Measurements from ENCODE around the gene CACNA2D4.

The CACNA2D4 gene

DNA sequence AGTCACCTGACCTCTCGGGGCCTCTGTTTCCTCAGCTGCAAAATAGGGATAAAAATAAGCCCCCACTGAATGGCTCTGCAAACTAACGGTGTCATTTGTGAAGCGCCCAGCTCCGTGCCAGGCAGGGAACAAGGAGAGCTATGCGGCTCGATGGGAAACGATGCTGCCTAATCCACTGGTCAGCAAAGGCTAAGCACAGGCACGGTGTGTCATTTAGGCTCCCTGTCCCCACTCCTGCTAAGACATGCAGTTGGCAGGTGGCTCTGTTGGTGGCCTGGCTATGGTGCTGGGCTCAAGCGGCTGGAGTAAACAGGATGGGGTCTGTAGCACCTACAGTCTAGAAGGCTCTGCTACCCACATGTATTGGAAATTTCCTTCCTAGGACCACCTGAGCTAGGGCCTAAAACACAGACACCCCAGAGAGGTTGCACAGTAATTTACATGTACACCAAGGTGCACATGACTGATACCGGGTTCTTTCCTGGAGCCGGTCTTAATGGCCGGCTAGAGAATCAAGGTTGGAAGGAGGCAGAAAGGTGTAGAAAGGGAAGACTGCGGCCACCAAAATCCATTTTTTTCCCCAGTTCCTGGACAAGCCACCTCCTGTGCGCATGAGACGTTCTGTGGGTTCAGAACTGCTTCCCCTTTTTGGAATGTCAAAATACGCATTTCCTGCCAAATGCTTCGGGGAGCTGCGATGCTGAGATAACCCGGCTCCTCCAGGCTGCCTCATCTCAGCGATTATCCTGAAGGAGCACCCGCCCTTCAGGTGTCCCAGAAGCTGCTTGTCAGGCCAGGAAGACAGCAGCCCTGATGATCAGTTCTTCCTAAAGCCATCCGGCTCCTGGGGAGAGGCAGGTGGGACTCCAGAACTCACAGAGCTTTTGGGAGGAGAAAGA is 1.0 kb downstream of the CACNA2D4 start:
- no peak for DNase-seq

DNA sequence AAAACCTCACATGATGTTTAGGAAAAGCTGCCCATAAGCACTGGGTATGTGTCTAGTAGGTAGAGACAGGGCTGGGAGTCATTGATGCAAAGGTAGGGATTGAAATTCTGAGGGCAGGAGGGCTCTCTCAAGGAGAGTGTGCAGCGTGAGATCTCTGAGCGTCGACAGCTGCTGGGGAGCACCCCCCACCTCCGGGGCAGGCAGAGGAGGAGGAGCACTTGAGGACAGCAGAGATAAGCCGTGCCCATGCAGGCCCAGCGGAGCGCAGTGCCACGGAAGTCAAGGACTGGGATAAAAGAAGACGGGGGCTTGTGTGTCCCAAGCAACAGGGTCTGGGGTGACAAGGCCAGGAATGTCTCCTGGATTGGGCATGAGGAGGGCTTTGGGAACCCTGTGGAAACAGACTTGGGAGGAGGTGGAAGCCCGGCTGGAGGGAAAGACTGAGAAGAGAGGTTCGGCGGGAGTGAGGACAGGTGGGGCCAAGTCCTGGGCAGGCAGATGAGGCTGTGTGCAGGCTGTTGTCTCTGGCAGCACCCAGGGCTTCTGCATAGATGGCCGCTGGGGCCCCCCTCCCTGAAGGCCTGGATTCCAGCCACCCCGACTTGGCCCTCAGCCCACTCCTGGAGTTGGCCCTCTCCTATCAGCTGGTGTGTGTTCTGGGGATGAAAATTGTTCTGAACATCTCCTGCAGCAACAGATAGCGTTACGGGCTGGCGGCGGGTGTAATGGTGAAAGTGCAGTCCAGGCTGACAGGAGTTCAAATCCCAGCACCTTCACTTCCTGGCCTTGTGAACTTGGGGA is 1.9 kb downstream of the CACNA2D4 start:
- DNase-seq = no peak

DNA sequence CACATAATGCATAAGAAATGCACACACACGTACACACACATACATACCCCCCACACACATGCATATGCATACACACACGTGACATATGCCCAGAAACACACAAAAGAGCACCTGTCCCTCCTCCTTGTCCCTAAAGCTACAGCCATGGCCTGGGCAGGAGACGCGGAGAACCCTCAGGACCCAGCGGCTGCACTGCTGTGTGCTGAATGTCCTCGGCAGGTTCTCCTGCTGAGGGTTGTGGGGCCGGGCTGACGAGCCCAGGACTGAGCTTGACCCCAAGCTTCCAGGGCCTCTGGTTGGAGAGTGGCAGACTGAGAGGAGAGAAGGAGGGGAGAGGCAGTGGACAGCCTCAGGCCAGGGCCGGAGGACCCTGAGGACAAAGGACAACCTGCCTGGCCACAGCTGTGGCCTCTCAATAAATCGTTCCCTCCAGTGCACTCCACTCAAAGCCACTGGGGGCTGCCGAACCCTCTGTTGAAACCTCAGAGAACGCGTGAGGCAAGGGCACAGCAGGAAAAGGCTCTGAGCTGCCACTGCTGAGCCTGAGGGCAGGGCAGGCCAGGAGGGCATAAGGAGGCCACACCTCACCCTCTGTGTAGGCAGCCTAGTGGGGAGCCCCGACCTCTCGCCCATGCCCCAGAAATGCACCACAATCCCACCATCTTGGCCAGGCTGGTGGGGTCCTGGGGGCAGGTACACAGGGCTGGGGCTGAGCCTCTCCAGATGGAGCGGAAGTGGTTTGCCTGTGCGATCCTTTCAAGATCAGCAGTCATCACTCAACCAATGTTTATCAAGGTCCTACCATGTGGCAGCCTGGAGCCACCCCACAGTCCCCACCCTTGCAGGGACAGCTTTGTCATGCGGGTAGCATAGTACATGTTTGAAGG is 3.1 kb downstream of the CACNA2D4 start:
- peak; percentile 50 for DNase-seq

DNA sequence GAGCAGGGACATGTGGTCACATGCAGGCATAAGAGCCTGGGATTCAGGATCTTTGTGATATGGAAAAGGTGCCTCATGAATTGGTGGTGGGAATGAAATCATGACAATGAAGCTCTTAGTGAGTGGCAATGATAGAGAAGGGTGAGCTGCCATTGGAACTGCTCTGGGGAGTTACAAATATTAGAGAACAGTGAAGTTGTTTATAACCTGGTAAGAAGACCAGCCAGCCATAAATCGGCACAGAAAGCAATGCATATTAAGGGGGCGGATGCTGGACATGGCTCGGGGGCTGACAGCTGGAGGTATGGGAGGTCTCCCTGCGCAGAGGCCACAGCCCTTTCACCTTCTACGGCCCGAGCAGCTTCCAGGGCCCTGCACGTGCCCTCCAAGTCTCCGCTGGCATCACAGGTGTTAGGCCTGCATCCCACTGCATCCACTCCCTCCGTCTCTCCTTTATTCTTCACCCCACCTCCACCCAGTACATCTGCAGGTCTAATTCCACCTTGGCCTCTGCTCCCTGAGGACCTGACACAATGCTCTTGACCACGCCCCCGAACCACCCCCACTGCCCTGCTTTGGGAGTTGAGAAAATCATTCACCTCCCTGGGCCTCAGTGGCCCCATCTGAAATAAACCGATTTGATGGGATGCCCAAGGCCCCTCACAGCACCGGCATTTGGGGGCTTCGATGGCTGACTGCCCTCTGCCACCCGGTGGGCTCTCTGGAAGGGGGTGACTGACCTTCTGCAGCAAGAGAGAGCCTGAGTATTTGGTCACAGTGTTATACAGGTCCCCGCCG is 4.1 kb downstream of the CACNA2D4 start:
- DNase-seq = no peak

DNA sequence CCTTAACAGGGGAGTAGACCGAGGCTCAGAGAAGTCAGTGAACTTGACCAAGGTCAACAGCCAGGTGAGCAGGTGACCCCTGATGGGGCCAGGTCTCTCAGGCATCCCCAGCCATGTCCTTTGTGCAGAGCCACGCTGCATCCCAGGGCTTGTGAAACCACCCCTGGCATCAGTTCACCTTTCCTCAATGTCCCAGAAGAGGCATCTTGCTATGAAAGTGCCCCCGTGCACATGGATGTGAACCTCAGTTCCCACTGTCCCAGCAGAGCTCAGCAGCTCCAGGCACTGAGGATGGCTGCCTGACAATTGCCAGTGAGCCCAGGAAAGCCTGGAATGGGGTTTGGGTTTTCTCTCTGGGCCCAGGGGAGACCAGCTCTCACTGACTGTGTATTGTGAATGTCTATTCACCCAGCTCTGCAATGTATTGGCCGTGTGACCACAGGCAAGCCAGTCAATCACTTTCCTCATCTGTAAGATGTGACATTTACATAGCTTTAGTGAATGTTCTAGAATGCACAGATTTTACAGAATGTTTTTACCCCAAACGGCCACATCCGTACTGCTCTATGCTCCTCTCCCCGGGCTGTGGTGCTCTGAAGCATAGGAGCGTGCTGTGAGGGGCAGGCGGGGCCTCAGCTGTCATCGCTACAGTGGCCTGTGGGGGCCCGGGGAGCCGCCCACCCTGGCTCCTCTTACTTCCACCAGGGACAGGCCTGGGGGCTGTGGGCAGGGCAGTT is 4.9 kb downstream of the CACNA2D4 start:
- no peak for DNase-seq

DNA sequence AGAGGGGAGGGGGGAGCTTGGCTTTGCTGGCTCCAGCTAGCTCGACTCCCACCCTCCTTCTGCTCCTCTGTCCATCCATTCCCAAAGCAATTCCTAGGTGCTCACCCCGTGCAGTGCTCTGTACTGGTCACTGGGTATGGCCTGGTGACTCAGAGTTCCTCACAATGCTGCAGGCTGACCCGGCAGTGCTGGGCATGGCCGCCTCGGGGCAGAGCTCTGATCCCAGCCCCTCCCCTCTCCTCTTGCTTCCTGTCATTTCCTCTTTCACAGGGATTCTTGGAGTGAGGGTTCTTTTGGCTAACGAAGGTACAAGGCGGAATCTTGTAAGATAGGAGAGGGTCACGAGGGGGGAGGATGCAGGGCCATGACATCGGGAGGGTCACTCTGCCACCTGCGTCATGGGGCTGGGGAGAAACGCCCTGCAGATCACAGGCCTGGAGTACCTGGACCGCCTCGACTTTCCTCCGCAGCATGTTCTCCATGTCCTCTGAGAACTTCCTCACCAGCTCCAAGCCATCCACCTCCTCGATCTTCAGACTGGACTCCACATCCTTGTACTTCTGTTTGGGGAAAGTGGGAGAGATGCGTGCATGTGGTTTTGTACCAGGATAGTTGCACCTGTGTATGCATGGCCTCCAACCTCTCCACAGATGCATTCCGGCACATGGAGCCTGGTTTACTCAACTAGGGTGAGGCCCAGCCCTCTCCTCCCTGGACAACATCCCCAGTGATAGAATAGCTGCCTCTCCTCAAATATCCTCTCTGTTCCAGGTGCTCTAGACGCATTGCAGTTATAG is 5.7 kb downstream of the CACNA2D4 start:
- no peak for DNase-seq

DNA sequence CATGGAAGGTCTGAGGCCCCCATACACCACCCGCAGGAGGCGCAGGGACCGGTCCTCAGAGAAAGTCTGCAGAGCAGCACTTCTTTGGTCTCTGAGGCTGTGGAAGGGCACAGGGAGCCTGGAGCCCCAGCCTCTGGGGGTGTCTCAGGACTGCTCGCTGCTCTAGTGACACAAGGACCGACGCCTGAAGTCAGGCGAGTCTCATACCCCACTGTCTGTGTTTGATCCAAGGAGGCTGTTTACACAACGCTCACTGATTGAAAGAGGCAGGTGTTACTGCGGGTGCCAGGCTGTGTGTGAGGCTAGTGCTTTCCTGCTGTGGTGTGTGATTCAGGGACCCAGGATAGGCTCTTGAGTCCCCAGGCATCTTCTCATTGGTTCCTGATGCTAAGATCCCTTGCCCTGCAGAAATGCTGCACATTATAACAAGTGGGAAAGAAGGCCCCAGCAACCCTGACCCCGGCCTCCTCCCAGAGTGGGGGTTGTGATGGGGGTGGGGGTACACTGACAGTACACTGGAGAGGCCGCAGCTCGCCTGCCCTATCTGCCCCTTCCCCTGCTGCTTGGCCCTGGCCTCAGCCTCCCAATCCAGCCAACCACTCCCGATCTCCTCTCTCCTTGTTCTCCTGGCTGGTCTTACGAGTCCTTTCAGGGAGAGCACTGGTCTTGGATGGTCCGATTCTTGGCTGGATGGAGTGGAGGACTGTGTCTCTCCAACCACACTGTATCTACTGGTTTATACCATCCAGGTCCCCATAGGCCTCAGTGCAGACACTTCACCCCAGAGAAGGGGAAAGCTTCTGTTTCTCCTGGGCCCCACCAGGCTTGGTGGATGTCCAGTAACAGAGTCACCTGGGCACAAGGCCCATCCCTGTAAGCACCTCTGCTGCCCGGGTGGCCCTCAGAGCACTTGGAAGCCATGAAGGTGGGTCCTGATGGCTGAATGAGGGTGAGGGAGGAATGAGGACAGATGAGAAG is 6.6 kb downstream of the CACNA2D4 start:
- no peak for DNase-seq

DNA sequence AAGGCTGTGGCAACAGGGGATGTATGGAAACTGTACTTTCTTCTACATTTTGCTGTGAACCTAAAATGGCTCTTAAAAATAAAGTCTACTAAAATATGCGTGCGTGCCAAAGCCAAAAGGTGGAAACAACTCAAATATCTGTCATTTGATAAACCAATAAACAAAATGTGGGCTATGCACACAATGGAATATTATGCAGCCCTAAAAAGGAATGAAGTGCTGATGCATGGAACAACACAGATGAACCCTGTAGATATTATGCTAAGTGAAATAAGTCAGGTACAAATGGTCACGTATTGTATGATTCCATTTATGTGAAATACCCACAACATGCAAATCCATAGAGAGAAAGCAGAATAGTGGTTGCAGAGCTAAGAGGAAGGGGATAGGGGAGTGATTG is 8.0 kb downstream of the CACNA2D4 start:
- no peak for DNase-seq

DNA sequence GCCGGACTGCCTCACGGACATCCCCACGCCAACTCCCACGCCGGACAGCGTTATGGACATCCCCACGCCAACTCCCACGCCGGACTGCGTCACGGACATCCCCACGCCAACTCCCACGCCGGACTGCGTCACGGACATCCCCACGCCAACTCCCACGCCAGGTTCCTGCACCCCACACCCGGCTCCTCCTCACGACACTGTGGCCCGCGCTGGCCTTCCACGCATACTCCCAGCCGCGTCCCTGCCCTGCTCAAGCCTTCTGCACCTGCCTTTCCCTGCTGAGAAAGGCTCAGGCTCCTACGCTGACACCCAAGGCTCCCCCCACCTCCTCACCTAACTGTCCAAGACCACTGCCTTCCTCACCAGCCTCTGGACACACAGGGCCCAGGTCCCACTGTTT is 9.7 kb downstream of the CACNA2D4 start:
- DNase-seq = no peak

DNA sequence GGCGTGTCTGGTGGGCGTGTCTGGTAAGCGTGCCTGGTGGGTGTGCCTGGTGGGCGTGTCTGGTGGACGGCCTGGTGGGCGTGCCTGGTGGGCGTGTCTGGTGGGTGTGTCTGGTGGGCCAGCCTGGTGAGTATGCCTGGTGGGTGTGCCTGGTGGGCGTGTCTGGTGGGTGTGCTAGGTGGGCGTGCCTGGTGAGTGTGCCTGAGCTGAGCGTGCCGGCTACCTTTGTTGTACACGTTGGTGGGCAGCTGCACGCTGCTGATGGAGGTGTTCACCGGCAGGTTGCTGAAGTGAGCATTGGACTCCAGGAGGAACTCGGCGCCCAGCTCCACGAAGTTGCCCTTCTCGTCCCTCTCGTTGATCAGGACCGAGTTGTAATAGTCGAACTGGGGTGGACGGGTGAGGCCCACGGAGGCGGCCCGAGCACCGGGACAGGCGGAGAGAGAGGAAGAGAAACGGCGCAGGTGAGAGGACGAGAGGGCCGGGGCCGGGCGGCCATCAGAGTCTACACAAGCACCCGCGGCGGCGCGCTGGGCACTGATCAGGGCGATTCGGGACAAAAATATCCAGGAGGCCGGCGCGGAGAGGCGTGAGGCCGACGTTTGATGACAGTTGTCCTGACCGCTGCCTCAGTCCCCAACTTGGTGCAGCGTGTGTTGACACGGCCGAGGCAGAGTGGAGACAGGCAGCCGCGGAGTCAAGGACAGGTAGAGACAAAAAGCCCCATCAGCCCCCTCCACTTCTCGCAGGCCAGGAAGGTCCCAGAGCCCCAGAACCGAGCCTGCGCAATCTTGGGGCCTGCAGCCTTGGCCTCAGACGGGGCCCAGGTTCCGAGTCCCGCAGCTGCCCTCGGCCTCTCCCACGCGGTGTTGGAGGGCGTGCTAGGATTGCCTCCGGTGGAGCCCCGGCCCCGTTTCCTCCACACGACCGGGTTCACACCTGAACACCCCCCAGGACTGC is 10.5 kb downstream of the CACNA2D4 start:
- peak; percentile 22 for DNase-seq

DNA sequence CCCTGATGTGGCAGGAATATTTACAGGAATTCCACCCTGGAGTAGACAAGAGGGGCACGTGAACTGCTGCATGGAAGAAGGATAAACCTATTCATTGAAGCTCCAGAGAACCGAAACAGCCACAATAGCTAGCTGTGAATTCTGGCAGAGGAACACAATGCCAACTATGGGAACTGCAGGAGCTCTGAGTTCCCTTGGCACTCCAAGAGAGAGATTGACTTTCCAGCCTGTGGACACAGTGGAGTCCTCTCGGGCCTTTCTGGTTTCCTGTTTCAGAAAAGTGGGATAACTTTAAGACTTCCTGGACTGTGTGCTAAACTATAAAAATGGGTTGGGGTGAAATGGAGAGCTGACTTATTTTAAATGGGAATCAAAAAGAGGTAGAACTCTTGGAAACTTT is 11.9 kb downstream of the CACNA2D4 start:
- DNase-seq = no peak

DNA sequence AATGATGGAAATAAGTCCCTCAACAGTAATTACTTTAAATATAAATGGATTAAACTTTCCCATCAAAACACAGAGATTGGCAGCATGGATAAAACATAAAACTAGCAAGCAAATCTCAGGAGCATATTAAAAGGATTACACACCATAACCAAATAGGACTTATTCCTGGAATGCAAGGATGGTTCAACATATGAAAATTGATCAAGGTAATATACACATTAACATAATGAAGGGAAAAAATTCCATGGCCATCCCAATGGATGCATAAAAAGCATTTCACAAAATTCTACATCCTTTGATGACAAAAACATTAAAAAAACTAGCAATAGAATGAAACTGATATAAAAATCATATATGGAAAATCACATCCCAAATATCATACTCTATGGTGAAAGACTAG is 13.6 kb downstream of the CACNA2D4 start:
- DNase-seq = no peak

DNA sequence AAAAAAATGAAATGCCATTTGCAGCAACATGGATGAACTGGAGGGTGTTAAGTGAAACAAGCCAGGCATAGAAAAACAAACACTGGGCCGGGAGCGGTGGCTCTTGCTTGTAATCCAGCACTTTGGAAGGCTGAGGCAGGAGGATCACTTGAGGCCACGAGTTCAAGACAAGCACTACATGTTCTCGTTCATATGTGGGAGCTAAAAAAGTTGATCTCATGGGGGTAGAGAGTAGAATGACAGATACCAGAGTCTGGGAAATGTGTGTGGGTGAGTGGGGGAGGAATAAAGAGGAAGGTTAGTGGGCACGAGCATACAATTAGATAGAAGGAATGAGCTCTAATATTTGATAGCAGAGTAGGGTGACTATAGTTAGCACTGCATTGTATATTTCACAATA is 21.5 kb downstream of the CACNA2D4 start:
- DNase-seq = no peak

DNA sequence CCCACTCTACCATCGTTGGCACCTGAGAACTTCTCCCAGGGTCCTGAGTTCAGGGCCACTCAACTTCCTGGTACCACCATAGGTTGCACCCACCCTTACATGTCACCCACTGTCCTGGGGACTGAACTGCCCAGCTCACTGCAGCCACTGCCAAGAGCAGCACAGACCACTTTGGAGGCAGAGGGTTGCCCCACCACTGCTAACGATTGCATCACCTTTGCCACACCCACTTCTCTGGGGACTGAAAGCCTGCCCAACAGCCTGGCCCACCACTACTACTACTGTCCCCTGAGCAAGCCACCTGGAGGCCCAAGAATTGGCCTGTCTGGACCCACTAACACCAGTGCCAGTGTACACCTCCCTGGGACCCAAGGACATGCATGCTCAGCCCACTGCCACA is 27.6 kb downstream of the CACNA2D4 start:
- DNase-seq = no peak

DNA sequence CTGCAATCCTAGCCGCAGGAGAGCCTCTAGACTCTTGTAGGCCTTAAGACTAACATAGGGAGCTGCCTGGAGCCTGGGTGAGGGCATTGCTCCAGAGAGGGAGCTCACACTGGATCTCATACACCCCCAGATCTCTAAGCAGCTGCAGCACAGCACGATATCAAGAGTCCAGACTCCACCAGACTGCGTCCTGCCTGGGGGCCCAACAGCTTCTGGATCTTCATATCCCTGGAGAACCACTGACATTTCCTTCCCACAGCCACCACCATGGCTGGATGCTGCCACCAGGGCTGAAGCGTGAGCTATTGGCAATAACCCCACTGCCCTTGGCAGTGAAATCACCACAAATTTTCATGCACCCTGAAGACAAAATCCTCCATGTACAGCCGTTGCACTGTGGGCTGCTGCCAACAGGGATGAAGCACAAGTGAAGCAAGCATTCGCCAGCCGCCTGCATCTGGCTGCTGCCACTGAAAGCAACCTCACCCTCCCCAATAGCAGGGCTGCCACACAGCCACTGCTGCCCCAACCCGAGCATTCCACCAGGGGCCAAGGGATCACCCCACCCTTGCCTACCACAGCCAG is 28.2 kb downstream of the CACNA2D4 start:
- DNase-seq = no peak

DNA sequence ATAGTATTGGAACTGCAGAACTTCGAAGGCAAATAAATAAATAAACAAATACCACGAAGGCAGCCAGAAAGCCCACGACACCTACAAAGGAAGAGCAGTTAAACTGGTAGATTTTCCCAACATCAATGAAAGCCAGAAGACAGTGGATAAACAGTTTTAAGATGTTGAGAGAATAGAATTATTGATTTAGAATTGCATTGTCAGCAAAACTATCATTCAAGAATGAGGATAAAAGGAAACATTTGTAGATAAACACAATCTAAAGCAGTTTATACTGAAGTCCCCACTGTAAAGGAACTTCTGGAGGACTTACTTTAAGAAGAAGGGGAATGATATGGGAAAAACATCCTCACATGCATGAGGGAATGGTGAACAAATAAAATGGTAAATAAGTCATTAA is 29.5 kb downstream of the CACNA2D4 start:
- no peak for DNase-seq

DNA sequence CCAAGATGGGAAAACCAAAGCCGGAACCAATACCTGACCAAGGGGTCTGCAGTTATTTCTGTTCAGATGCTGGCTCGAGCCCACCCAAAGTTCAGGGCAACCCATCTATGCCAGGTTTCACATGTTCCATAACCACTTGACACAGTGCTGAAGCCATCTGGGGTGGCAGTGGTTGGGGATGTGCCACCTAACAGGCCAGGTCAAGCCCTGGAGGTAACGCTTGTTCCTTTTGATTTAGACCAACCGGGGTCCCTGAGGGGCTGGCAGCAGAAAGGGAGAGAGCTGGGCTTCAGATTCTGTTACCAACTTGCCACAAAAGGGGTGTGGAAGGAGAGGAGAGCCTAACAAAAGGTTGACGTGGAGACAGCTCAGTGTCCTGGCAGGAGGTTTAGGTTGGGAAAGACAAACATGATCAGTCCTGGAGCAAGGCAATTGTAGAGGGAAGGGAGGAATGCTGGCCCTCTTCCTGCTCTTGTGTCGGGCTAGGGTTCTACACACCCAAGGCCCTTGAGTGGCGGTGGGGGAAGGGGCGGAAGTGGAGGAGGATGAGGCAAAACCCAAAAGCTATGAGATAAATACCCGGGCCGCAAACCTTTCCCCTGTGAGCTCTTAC is 31.9 kb downstream of the CACNA2D4 start:
- DNase-seq = no peak

Measured in activated CD4-positive, alpha-beta T cell treated with anti-CD3 and anti-CD28 coated beads, Interleukin-2, Interleukin-6, amounts not matched to agents 100 ng/mL and 50 ng/mL, durations not matched to agents 16 hours and 8 hours (primary cell).